Heart right ventricle (tissue), 16 donors: ENCODE data around the gene ZFYVE27. TPM values are rescaled to one million over a fixed set of nuclear protein-coding genes. Genes with fewer than 3 reads are reported as not detected.
A peak's percentile ranks its signal among the peaks of the same experiment; 100 is the strongest.

ENCODE experiments used
- ATAC-seq, 8 donors: fragments of 200-7000 bp; cut with Tn5 transposase; one replicate each; pipeline ENCODE4 v1.9.1; 2020; ENCODE audit warnings: mild to moderate bottlenecking in 8 of 8, moderate library complexity in 8 of 8, moderate number of reproducible peaks in 1 of 8
- DNase-seq, 2 donors: peaks; one replicate each; pipeline ENCODE4 v3.0.0-alpha.2; 2020
- H3K27ac ChIP-seq, 10 donors: fragments of 200-600 bp; sonication (generic) in 2 of 10; one replicate each; pipeline versions ENCODE4 v1.5.0 to v1.8.0; 2020 to 2022; ENCODE audit warnings: mild to moderate bottlenecking in 3 of 10
- H3K27me3 ChIP-seq, 7 donors: fragments of 200-600 bp; one replicate each; pipeline ENCODE4 v1.8.0; 2021 to 2022; ENCODE audit warnings: mild to moderate bottlenecking in 2 of 7
- H3K36me3 ChIP-seq, 9 donors: fragments of 200-600 bp; sonication (generic) in 1 of 9; one replicate each; pipeline versions ENCODE4 v1.5.0 to v1.8.0; 2020 to 2022; ENCODE audit warnings: mild to moderate bottlenecking in 2 of 9
- H3K4me1 ChIP-seq, 9 donors: fragments of 200-600 bp; sonication (generic) in 1 of 9; one replicate each; pipeline versions ENCODE4 v1.5.0 to v1.8.0; 2020 to 2022; ENCODE audit warnings: mild to moderate bottlenecking in 4 of 9
- H3K4me3 ChIP-seq, 10 donors: fragments of 200-600 bp; sonication (generic) in 2 of 10; one replicate each; pipeline versions ENCODE4 v1.5.0 to v1.8.0; 2020 to 2022; ENCODE audit warnings: mild to moderate bottlenecking in 7 of 10, moderate library complexity in 2 of 10
- H3K9me3 ChIP-seq, 11 donors: fragments of 200-600 bp in 10 of 11; sonication (generic) in 2 of 11; one replicate each; pipeline versions ENCODE4 v1.5.0 to v1.8.0; 2013 to 2022; ENCODE audit warnings: mild to moderate bottlenecking in 2 of 11, control low read depth in 1 of 11, moderate library complexity in 1 of 11
- WGBS, 2 donors: extraction: QIAGEN DNeasy Blood & Tissue Kit; methylation state at CpG; one replicate each; pipeline ENCODE4 v1.1.7; 2013; ENCODE audit warnings: inconsistent platforms in 1 of 2; 5-methylcytosine and 5-hydroxymethylcytosine counted together
- intact Hi-C, 10 donors: fragments of 100-400 bp; cut with DNase I; formaldehyde crosslinking; loops; one replicate each; pipeline versions ENCODE4 v1.11.1 to v1.14.2; 2022
- polyA plus RNA-seq, 2 donors: library from polyadenylated mRNA; stranded (reverse); fragments of 200-250 nt; gene quantifications; one replicate each; pipeline ENCODE4 v1.2.3, GENCODE V29; 2013
- total RNA-seq, 10 donors: library from RNA; stranded (reverse); fragmentation: NEBNext Ultra II Directional in 3 of 10; extraction: Animal tissue kit (Norgen Biotek cat#: 25700) in 3 of 10; gene quantifications; one replicate each; pipeline versions ENCODE4 v1.2.1 to v1.2.4, GENCODE V29; 2021 to 2023
- TF ChIP-seq, protein P1 (sequence below), 9 donors: fragments of 200-600 bp; sonication (generic) in 2 of 9; IDR thresholded peaks; one replicate each; pipeline versions ENCODE4 v1.5.0 to v1.8.0; 2021 to 2022; ENCODE audit warnings: antibody characterized with exemption in 9 of 9, mild to moderate bottlenecking in 5 of 9, moderate library complexity in 1 of 9
- donor health status: Arrhythmogenic right ventricular cardiomyopathy.
- donor health status: ischemic (EF 13 %, LVEDD 7.1; RV severe dilation, severe dysfunction).
- donor health status: healthy with polysubstance abuse.
- donor health status: DM: no; HTN: yes; CAD: no.
- donor health status: DM: no; HTN: no; CAD: no.
- donor health status: ischemic (EF 25% LVEDD 6.9; RV normal size, moderate dysfunction).
- donor health status: ischemic (EF 25% LVEDD 5.7; RV mildly dilated, moderate dysfunction).
- donor health status: healthy.
- donor health status: DM: yes; HTN: yes; CAD: no.
- donor health status: Ischemic cardiomyopathy.
- donor health status: ischemic (EF 35%, LVEDD 5.7; RV mildly dilated, moderate dysfunction).
- donor health status: nonischemic (EF 11% LVEDD 7.7; RV severe dilation, severe dysfunction).
- donor health status: DM: yes; HTN: yes; CAD: no.
- donor health status: PGD.
- donor health status: ischemic (EF 29% LVEDD 5.4; RV normal size, mild dysfunction).
- donor health status: nonischemic (EF 23%, LVEDD 6.1; RV moderate dilation, normal function).

Gene ZFYVE27
- total and polyA plus RNA-seq, 12 donors = 7.5 to 17.6 (median 11.8) TPM

DNA sequence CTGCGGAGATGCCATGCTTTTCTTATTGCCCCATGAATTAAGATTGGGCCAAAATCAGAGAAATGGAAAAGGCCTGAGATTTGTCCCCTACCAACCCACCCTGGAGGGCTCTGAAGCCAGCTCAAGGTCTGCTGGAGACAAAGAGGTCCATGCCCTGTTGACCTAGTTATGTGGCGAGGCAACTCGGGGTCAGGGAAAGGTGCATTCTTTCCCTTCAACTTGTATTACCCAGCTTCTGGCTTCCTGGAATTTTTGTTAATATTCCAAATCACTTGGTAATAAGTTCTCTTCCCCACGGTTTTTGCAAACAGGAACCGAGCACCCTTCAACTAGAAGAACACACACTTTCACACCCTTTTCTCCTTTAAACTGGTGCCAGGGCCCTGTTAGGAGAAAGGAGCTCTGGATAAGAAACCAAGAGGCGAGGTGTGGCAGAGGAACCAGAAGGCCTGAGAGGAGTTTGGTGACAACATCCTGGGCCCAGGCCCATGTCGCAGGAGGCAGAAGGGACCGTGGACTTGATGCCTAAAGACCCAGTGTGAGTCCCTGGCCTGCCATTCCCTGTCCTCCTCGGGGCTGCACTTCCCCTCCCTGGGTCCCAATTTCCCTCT lies 47.4 kb downstream of the ZFYVE27 start:
- no peaks in the 10 kb centered on the region for H3K36me3 ChIP-seq
- ATAC-seq (no peak), DNase-seq (no peak)
- H3K4me1 ChIP-seq = peaks cover 13 to 34% (median 26%) of the 10 kb centered on the region in 9 donors
- H3K27me3 ChIP-seq = peaks cover 0 to 8% (median 0%) of the 10 kb centered on the region in 7 donors
- no peak overlapping the region for H3K27ac ChIP-seq
- TF ChIP-seq, protein P1, sequence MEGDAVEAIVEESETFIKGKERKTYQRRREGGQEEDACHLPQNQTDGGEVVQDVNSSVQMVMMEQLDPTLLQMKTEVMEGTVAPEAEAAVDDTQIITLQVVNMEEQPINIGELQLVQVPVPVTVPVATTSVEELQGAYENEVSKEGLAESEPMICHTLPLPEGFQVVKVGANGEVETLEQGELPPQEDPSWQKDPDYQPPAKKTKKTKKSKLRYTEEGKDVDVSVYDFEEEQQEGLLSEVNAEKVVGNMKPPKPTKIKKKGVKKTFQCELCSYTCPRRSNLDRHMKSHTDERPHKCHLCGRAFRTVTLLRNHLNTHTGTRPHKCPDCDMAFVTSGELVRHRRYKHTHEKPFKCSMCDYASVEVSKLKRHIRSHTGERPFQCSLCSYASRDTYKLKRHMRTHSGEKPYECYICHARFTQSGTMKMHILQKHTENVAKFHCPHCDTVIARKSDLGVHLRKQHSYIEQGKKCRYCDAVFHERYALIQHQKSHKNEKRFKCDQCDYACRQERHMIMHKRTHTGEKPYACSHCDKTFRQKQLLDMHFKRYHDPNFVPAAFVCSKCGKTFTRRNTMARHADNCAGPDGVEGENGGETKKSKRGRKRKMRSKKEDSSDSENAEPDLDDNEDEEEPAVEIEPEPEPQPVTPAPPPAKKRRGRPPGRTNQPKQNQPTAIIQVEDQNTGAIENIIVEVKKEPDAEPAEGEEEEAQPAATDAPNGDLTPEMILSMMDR (IDR thresholded peaks at IDR 0.05) = no peak
- H3K9me3 ChIP-seq = no peaks in the 10 kb centered on the region
- WGBS, 2 donors = 66 to 67% methylated on average over 9 of the region's 9 CpGs
- H3K4me3 ChIP-seq = no peak overlapping the region
- intact Hi-C loops = no loop called here

DNA sequence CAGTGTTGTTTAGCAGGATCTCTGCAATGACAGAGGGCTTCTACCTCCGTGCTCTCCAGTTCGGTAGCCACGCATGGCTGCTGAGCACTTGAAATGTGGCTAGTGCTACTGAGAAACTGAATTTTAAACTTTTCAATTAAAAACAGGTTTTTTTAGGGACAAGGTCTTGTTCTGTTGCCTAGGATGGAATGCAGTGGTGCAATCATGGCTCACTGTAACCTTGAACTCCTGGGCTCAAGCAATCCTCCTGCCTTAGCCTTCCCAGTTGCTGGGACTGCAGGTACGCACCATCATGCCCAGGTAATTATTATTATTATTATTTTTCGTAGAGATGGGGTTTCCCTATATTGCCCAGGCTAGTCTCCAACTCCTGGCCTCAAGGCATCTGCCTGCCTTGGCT lies 48.3 kb downstream of the ZFYVE27 start:
- DNase-seq (no peak), ATAC-seq (no peak)
- intact Hi-C loops = loop anchor here in 1 of 10 donors (5.0 kb wide), 1 partner anchor 82 kb away; no protein-coding TSS in a partner anchor
- H3K4me3 ChIP-seq = no peak overlapping the region
- no peaks in the 10 kb centered on the region for H3K9me3 ChIP-seq
- WGBS, 2 donors = 95% methylated on average over 5 of the region's 5 CpGs
- TF ChIP-seq, protein P1 (IDR thresholded peaks at IDR 0.05) = no peak
- H3K27ac ChIP-seq = no peak overlapping the region
- no peaks in the 10 kb centered on the region for H3K36me3 ChIP-seq
- peaks cover 13 to 36% (median 27%) of the 10 kb centered on the region in 9 donors for H3K4me1 ChIP-seq
- peaks cover 0 to 8% (median 0%) of the 10 kb centered on the region in 7 donors for H3K27me3 ChIP-seq

DNA sequence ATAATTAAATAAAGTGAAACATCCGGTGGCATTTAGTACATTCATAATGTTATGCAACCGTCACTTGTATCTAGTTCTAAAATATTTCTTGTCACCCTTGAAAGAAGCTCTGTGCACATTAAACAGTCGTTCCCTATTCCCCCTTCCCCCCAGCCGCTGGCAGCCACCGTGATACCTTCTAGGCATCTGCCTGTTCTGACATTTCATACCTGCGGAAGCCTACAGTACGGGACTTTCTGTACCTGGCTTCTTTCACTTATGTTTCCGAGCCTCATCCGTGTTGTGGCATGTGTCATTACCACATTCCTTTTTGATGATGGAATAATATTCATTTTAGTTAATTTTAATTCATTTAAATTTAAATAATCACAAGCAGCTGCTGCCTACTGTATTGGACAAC lies 48.8 kb downstream of the ZFYVE27 start:
- DNase-seq = no peak
- no peak overlapping the region for H3K27ac ChIP-seq
- intact Hi-C loops = loop anchor here in 1 of 10 donors (5.0 kb wide), 1 partner anchor 82 kb away; no protein-coding TSS in a partner anchor
- no peak for ATAC-seq
- peaks cover 0 to 8% (median 0%) of the 10 kb centered on the region in 7 donors for H3K27me3 ChIP-seq
- H3K4me1 ChIP-seq = peaks cover 13 to 31% (median 24%) of the 10 kb centered on the region in 9 donors
- no peaks in the 10 kb centered on the region for H3K9me3 ChIP-seq
- H3K36me3 ChIP-seq = no peaks in the 10 kb centered on the region
- 81 to 86% methylated on average over 9 of the region's 9 CpGs for WGBS, 2 donors
- TF ChIP-seq, protein P1 (IDR thresholded peaks at IDR 0.05) = no peak
- no peak overlapping the region for H3K4me3 ChIP-seq

DNA sequence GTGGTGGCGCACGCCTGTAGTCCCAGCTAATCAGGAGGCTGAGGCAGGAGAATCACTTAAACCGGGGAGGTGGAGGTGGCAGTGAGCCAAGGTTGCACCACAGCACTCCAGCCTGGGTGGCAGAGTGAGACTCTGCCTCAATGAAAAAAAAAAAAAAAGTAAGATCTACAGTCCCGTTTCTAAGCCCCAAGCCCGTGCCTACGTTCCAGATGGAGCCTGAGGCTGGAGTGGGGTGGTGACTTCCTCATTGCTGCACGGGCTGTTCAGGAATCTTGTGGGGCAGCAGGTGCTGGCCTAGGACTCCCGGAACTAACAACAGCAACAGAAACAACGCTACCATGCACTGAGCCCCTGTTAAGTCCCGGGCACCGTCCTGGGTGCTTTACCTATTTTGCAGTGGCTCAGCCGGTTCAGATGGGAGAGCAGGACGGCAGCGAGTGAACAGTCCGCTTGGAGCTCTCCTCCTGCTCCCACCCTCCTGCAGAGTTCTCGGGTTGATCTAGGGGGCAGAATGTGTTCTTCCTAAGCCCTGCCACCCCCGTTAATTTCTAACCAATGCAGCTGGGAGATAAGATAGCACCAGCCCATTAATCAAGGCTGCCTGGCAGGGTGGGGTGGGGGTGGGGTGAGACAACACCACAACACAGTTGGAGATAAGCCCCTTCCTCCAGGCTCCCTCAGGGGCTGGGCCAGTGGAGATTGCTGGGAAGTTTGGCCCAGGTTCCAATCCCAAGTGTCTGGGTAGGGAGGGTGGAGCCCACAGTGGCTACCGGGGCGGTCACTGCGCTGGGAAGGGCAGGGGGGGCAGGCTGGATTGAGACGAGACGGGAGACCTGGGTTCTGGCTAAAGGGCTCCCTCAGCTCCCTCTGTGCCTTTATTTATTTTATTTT lies 51.9 kb downstream of the ZFYVE27 start:
- H3K27me3 ChIP-seq = peaks cover 0 to 19% (median 8%) of the 10 kb centered on the region in 7 donors
- peak overlapping the region in 2 of 10 donors; percentile 9 to 37 for H3K27ac ChIP-seq
- 14 to 15% methylated on average over 22 of the region's 22 CpGs for WGBS, 2 donors
- peaks cover 4 to 14% (median 9%) of the 10 kb centered on the region in 9 donors for H3K4me1 ChIP-seq
- H3K9me3 ChIP-seq = no peaks in the 10 kb centered on the region
- intact Hi-C loops = loop anchor here in 1 of 10 donors (5.0 kb wide), 1 partner anchor 79 kb away; no protein-coding TSS in a partner anchor
- TF ChIP-seq, protein P1 (IDR thresholded peaks at IDR 0.05) = no peak
- H3K36me3 ChIP-seq = no peaks in the 10 kb centered on the region
- peak overlapping the region in 7 of 10 donors; percentile 0 to 38 (median 28) for H3K4me3 ChIP-seq
- DNase-seq (peak; percentile 48 to 55), ATAC-seq (peak; percentile 52 to 89 (median 82))
